ENCODE data around the gene SORBS1.

DNA sequence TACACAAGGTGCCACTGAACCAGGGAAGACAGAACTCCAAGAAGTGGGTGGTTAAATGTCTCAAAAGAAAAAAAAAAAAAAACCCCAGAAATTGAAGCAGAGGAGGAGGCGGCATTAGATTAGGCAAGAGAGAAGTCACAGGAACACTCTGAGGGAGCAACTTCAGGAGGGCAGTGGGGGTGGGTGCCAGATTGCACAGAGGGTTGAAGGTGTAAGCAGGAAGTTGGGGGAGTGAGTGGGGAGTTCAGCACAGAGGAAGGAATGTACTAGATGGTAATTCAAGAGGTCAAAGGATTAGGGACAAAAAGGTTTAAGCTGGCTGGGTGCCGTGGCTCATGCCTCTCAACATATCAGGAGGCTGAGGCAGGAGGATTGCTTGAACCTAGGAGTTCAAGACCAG is 160.4 kb downstream of the SORBS1 start:
- no peak for TF ChIP-seq ZBTB42 (CRISPR knock-in tag; IDR thresholded peaks at IDR 0.05)
- no peak for TF ChIP-seq EZH2 (conservative IDR thresholded peaks at IDR 0.05; ENCODE audit: low read depth, low read length)
- TF ChIP-seq POLR2A (IDR thresholded peaks at IDR 0.05; ENCODE audit: insufficient read depth in 1 of 2, low read depth in 2 of 2, low read length in 2 of 2): no peak
- TF ChIP-seq, protein P1, sequence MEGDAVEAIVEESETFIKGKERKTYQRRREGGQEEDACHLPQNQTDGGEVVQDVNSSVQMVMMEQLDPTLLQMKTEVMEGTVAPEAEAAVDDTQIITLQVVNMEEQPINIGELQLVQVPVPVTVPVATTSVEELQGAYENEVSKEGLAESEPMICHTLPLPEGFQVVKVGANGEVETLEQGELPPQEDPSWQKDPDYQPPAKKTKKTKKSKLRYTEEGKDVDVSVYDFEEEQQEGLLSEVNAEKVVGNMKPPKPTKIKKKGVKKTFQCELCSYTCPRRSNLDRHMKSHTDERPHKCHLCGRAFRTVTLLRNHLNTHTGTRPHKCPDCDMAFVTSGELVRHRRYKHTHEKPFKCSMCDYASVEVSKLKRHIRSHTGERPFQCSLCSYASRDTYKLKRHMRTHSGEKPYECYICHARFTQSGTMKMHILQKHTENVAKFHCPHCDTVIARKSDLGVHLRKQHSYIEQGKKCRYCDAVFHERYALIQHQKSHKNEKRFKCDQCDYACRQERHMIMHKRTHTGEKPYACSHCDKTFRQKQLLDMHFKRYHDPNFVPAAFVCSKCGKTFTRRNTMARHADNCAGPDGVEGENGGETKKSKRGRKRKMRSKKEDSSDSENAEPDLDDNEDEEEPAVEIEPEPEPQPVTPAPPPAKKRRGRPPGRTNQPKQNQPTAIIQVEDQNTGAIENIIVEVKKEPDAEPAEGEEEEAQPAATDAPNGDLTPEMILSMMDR (CRISPR knock-in tag; IDR thresholded peaks at IDR 0.05): no peak
- no peak for TF ChIP-seq ZEB1 (IDR thresholded peaks at IDR 0.05; ENCODE audit: insufficient replicate concordance, low read depth)
- TF ChIP-seq, protein P2, sequence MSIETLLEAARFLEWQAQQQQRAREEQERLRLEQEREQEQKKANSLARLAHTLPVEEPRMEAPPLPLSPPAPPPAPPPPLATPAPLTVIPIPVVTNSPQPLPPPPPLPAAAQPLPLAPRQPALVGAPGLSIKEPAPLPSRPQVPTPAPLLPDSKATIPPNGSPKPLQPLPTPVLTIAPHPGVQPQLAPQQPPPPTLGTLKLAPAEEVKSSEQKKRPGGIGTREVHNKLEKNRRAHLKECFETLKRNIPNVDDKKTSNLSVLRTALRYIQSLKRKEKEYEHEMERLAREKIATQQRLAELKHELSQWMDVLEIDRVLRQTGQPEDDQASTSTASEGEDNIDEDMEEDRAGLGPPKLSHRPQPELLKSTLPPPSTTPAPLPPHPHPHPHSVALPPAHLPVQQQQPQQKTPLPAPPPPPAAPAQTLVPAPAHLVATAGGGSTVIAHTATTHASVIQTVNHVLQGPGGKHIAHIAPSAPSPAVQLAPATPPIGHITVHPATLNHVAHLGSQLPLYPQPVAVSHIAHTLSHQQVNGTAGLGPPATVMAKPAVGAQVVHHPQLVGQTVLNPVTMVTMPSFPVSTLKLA (IDR thresholded peaks at IDR 0.05): no peak
- no peak for TF ChIP-seq NFRKB (IDR thresholded peaks at IDR 0.05)
- TF ChIP-seq ZNF564 (CRISPR knock-in tag; IDR thresholded peaks at IDR 0.05): no peak
- no peak for TF ChIP-seq ZSCAN22 (CRISPR knock-in tag; IDR thresholded peaks at IDR 0.05)
- TF ChIP-seq RAD51 (IDR thresholded peaks at IDR 0.05; ENCODE audit: borderline replicate concordance): no peak
- no peak for TF ChIP-seq MIXL1 (CRISPR knock-in tag; IDR thresholded peaks at IDR 0.05)
- no peak for TF ChIP-seq ETV6 (CRISPR knock-in tag; conservative IDR thresholded peaks at IDR 0.05)
- TF ChIP-seq, protein P3, sequence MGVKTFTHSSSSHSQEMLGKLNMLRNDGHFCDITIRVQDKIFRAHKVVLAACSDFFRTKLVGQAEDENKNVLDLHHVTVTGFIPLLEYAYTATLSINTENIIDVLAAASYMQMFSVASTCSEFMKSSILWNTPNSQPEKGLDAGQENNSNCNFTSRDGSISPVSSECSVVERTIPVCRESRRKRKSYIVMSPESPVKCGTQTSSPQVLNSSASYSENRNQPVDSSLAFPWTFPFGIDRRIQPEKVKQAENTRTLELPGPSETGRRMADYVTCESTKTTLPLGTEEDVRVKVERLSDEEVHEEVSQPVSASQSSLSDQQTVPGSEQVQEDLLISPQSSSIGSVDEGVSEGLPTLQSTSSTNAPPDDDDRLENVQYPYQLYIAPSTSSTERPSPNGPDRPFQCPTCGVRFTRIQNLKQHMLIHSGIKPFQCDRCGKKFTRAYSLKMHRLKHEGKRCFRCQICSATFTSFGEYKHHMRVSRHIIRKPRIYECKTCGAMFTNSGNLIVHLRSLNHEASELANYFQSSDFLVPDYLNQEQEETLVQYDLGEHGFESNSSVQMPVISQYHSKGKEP (CRISPR knock-in tag; IDR thresholded peaks at IDR 0.05): no peak
